DOHH2 (cell line): ENCODE results near the gene KCNK5.

Experiments
- H3F3A ChIP-seq: fragments of 200-600 bp; sonication (generic), shearing (Covaris generic); 2 replicates; pipeline ENCODE4 v1.6.0; 2016; ENCODE audit warnings: antibody characterized with exemption, mild to moderate bottlenecking; ENCODE audit not compliant: control insufficient read depth, insufficient read depth
- H3K27ac ChIP-seq: fragments of 200-600 bp; sonication (generic); 2 replicates; pipeline ENCODE4 v1.5.1; 2014; ENCODE audit warnings: low read depth, mild to moderate bottlenecking, low read length, moderate library complexity
- H3K27me3 ChIP-seq: fragments of 200-600 bp; sonication (generic); 2 replicates; pipeline ENCODE4 v1.6.1; 2014; ENCODE audit warnings: mild to moderate bottlenecking, low read length, mixed read lengths; ENCODE audit not compliant: control insufficient read depth
- H3K36me3 ChIP-seq: fragments of 200-600 bp; sonication (generic); 2 replicates; pipeline ENCODE4 v1.6.1; 2014; ENCODE audit warnings: mild to moderate bottlenecking, low read length, moderate library complexity, mixed read lengths; ENCODE audit not compliant: control insufficient read depth
- H3K4me1 ChIP-seq: fragments of 200-600 bp; sonication (generic); 2 replicates; pipeline ENCODE4 v1.6.1; 2014; ENCODE audit warnings: mild to moderate bottlenecking, low read length, mixed read lengths; ENCODE audit not compliant: control insufficient read depth
- H3K4me2 ChIP-seq: fragments of 200-600 bp; sonication (generic); 2 replicates; pipeline ENCODE4 v1.6.0; 2014; ENCODE audit warnings: mild to moderate bottlenecking, low read length, moderate library complexity
- H3K4me3 ChIP-seq: fragments of 200-600 bp; sonication (generic); 2 replicates; pipeline ENCODE4 v1.5.1; 2014; ENCODE audit warnings: mild to moderate bottlenecking, low read length, mixed read lengths
- H3K79me2 ChIP-seq: fragments of 200-600 bp; sonication (generic); 2 replicates; pipeline ENCODE4 v1.6.1; 2014; ENCODE audit warnings: mild to moderate bottlenecking, low read length, mixed read lengths; ENCODE audit not compliant: control insufficient read depth
- H3K9me2 ChIP-seq: fragments of 200-600 bp; sonication (generic); replicated peaks from 2 replicates; pipeline ENCODE4 v1.6.1; 2014; ENCODE audit warnings: mild to moderate bottlenecking, low read length, mixed read lengths; ENCODE audit not compliant: control insufficient read depth
- H3K9me3 ChIP-seq: fragments of 200-600 bp; sonication (generic); 2 replicates; pipeline ENCODE4 v1.6.1; 2014; ENCODE audit warnings: antibody characterized with exemption, low read length, mixed read lengths; ENCODE audit not compliant: control insufficient read depth, insufficient read depth
- H4K20me1 ChIP-seq: fragments of 200-600 bp; sonication (generic); 2 replicates; pipeline ENCODE4 v1.6.0; 2014; ENCODE audit warnings: low read depth, mild to moderate bottlenecking, antibody characterized with exemption, low read length, moderate library complexity; ENCODE audit not compliant: control insufficient read depth, insufficient read depth
- EZH2phosphoT487 ChIP-seq: fragments of 200-600 bp; sonication (generic); IDR thresholded peaks from 2 replicates; pipeline ENCODE4 v1.6.1; 2017; ENCODE audit warnings: borderline replicate concordance, mild to moderate bottlenecking, antibody characterized with exemption, low read length, moderate library complexity, mixed read lengths
- TF ChIP-seq, protein P1 (sequence below): fragments of 200-600 bp; sonication (generic); IDR thresholded peaks from one replicate; pipeline ENCODE4 v1.5.1; 2014; ENCODE audit warnings: antibody characterized with exemption, mild to moderate bottlenecking, low read depth, low read length; ENCODE audit not compliant: poor library complexity, severe bottlenecking

The KCNK5 gene

DNA sequence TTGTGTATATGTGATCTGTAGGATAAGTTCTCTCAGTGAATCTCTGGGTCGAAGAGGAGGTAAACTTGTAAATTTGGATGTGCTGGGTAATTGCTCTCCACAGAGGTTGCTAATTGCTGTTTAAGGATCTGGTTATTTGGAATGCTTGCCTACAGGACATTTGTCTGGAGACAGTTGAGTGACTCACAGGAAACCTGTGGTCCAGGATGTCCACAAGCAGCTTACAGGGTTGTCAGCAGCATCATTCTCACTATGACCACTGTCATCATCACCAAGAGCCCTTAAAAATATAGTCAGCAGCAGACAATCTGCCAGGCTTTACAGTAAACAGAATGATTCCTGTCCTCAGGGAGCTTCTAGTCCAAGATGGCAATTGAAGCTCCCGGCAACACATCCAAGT is 31.2 kb upstream of the KCNK5 start:
- H3F3A ChIP-seq, result no peaks in the 10 kb centered on the region
- no peak overlapping the region for H3K4me3 ChIP-seq
- H3K9me2 ChIP-seq, result no peaks in the 10 kb centered on the region
- no peaks in the 10 kb centered on the region for H3K36me3 ChIP-seq
- TF ChIP-seq, protein P1, sequence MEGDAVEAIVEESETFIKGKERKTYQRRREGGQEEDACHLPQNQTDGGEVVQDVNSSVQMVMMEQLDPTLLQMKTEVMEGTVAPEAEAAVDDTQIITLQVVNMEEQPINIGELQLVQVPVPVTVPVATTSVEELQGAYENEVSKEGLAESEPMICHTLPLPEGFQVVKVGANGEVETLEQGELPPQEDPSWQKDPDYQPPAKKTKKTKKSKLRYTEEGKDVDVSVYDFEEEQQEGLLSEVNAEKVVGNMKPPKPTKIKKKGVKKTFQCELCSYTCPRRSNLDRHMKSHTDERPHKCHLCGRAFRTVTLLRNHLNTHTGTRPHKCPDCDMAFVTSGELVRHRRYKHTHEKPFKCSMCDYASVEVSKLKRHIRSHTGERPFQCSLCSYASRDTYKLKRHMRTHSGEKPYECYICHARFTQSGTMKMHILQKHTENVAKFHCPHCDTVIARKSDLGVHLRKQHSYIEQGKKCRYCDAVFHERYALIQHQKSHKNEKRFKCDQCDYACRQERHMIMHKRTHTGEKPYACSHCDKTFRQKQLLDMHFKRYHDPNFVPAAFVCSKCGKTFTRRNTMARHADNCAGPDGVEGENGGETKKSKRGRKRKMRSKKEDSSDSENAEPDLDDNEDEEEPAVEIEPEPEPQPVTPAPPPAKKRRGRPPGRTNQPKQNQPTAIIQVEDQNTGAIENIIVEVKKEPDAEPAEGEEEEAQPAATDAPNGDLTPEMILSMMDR, result no peak
- no peak for TF ChIP-seq EZH2phosphoT487
- H3K27me3 ChIP-seq, result no peaks in the 10 kb centered on the region
- H3K27ac ChIP-seq, result no peak overlapping the region
- H3K9me3 ChIP-seq, result no peaks in the 10 kb centered on the region
- H3K79me2 ChIP-seq, result no peaks in the 10 kb centered on the region
- H3K4me2 ChIP-seq, result no peak overlapping the region
- no peaks in the 10 kb centered on the region for H3K4me1 ChIP-seq
- no peaks in the 10 kb centered on the region for H4K20me1 ChIP-seq

DNA sequence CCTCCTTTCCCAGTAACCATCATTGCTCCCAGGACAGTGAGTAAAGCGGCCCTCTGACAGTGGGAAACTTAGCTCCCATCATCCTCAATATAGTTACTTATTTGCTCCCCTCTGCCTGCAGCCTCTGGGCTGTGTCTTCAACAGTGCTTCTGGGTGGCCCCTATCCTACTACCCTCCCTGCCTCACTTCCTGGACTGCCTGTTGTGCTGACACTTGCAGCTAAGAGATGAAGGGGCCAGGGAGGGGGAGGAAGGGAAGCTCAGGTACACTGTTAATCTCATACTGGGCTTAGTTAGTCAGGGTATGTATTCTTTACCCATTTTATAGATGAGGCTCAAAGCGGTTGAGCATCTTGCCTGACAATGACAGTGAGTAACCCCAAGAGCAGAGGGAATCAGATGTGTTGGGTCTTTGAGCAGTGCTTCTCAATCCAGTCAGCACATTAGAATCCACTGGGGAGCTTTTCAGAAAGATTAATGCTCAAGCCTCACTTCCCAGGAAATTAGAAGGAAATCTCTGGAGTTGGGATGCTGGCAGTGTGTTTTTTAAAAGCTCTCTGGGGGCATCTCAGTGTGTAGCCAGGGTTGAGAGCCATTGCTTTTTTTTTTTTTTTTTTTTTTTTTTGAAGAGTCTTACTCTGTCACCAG is 27.1 kb upstream of the KCNK5 start:
- H3K79me2 ChIP-seq, result no peaks in the 10 kb centered on the region
- no peaks in the 10 kb centered on the region for H3K4me1 ChIP-seq
- no peak overlapping the region for H3K27ac ChIP-seq
- H3K36me3 ChIP-seq, result no peaks in the 10 kb centered on the region
- no peaks in the 10 kb centered on the region for H3K9me3 ChIP-seq
- no peaks in the 10 kb centered on the region for H3K9me2 ChIP-seq
- H3K4me3 ChIP-seq, result no peak overlapping the region
- no peaks in the 10 kb centered on the region for H3F3A ChIP-seq
- H3K27me3 ChIP-seq, result peaks cover 3% of the 10 kb centered on the region; the same call in 1 of the 2 replicates
- H4K20me1 ChIP-seq, result no peaks in the 10 kb centered on the region
- TF ChIP-seq EZH2phosphoT487, result no peak
- TF ChIP-seq, protein P1, result no peak
- no peak overlapping the region for H3K4me2 ChIP-seq

DNA sequence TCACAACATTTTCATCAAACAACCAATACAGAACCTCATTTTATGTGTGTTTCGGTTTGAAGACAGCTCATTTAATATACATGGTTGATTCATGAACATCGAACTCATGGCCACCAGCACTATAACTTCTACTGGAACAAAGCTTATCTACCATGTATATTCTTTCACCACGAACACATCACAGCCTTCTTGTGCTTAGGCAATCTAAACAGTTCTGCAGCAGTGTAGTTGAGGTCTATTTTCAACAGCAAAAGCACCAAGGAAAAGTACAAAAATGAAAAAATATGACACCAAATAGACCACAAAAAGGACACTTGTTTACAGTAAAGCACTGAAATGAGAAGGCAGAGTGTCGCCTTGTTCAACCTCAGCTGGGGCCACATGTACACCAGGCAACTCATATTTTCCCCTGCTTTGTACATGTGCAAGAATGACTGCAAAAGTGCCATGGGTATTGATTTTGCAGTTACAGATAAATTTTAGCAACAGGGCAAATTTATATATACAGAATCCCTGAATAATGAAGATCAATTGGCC is 25.8 kb upstream of the KCNK5 start:
- TF ChIP-seq EZH2phosphoT487, result no peak
- TF ChIP-seq, protein P1, result no peak
- no peak overlapping the region for H3K4me2 ChIP-seq
- H3K27ac ChIP-seq, result no peak overlapping the region
- H4K20me1 ChIP-seq, result no peaks in the 10 kb centered on the region
- H3F3A ChIP-seq, result no peaks in the 10 kb centered on the region
- no peaks in the 10 kb centered on the region for H3K9me2 ChIP-seq
- no peaks in the 10 kb centered on the region for H3K9me3 ChIP-seq
- H3K4me1 ChIP-seq, result no peaks in the 10 kb centered on the region
- peaks cover 6% of the 10 kb centered on the region; the same call in 1 of the 2 replicates for H3K27me3 ChIP-seq
- no peaks in the 10 kb centered on the region for H3K79me2 ChIP-seq
- no peak overlapping the region for H3K4me3 ChIP-seq
- H3K36me3 ChIP-seq, result no peaks in the 10 kb centered on the region
